Globus pallidus (tissue), 1 donor: ENCODE measurements around the gene PITPNM2.
"Not testable (repeated sequence)": the region's sequence is repeated elsewhere in the genome, so short reads cannot be mapped to it uniquely, and the experiment has no call there.

Source experiments
- DNase-seq: peaks from one replicate; pipeline ENCODE4 v3.0.0-alpha.2; 2015; ENCODE audit warnings: low spot score

PITPNM2 gene

GRCh38 chr12:123120452-123121166 is 30.3 kb downstream of the PITPNM2 start:
- DNase-seq, result no peak

GRCh38 chr12:123119808-123120207 is 31.1 kb downstream of the PITPNM2 start:
- DNase-seq, result no peak

GRCh38 chr12:123118497-123118896 is 32.4 kb downstream of the PITPNM2 start:
- no peak for DNase-seq

- peak; percentile 70 for DNase-seq
Observed at GRCh38 chr12:123115409-123116121, 35.3 kb downstream of the PITPNM2 start.

- DNase-seq, result no peak
Observed at GRCh38 chr12:123114304-123115083, 36.4 kb downstream of the PITPNM2 start.

- DNase-seq, result no peak
Observed at GRCh38 chr12:123113026-123113425, 37.9 kb downstream of the PITPNM2 start.

GRCh38 chr12:123111498-123112165 is 39.3 kb downstream of the PITPNM2 start:
- no peak for DNase-seq

- DNase-seq, result peak; percentile 75
Observed at GRCh38 chr12:123109319-123109772, 41.5 kb downstream of the PITPNM2 start.

- DNase-seq, result no peak
Observed at GRCh38 chr12:123108682-123109066, 42.2 kb downstream of the PITPNM2 start.

- DNase-seq, result no peak
Observed at GRCh38 chr12:123107926-123108681, 42.8 kb downstream of the PITPNM2 start.

- no peak for DNase-seq
Observed at GRCh38 chr12:123106640-123107359, 44.1 kb downstream of the PITPNM2 start.

- no peak for DNase-seq
Observed at GRCh38 chr12:123105211-123105826, 45.6 kb downstream of the PITPNM2 start.

- DNase-seq, result no peak
Observed at GRCh38 chr12:123104809-123105208, 46.1 kb downstream of the PITPNM2 start.

GRCh38 chr12:123104094-123104493 is 46.8 kb downstream of the PITPNM2 start:
- not testable (repeated sequence) for DNase-seq

GRCh38 chr12:123102781-123103503 is 47.9 kb downstream of the PITPNM2 start:
- no peak for DNase-seq

- no peak for DNase-seq
Observed at GRCh38 chr12:123102366-123102765, 48.5 kb downstream of the PITPNM2 start.

- no peak for DNase-seq
Observed at GRCh38 chr12:123101526-123101925, 49.4 kb downstream of the PITPNM2 start.
